Measurements from ENCODE around the gene SLC12A9. TPM values are rescaled to one million over a fixed set of nuclear protein-coding genes. Genes with fewer than 3 reads are reported as not detected.
"Not testable (repeated sequence)": the region's sequence is repeated elsewhere in the genome, so short reads cannot be mapped to it uniquely, and the experiment has no call there.

SLC12A9 gene
- polyA plus RNA-seq, 10 donors, result 12.5 to 25.7 (median 16.5) TPM

- no peak for DNase-seq
Observed at GRCh38 chr7:100895701-100895955, 43.1 kb downstream of the SLC12A9 start, which contains the start of gene ACHE. ACHE (minus strand) TSS chr7:100895888; CDS start chr7:100894232, 1,656 bp downstream.

DNA sequence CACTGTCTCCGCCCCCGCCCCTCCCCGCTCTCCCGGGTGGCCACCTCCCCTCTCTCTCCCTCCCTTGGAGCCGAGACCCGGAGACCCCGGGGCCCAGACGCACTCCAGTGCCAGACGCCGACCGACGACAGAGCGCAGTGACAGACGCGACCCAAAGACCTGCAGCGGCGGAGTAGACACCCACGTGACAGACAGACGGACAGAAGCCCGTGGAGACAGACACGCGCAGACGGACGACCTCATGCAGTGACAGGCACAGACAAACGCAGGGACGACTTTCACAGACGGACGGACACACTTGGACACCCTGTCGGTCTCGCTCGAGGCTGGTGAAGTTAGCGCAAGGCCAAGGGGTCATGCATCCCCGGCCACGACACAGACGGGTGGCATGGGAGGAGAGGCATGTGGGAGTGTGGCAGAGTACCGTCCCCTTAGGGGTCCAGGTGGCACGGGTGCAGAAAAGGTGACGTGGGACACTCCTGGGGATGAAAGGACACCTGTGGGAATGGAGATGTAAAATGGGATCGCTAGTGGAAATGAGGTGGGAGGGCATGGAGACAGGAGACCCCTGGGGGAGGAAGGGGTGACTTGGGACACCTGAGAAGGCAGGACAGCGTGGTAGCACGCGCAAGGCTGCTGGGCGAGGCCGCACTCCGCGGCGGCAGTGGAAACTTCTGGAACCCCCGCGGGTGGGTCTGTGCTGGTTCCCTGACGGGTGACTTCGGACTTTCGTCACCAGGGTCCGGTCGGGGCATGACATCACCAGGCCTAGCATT, 43.6 kb downstream of the SLC12A9 start:
- DNase-seq, result peak in 1 of 3 donors; percentile 65

DNA sequence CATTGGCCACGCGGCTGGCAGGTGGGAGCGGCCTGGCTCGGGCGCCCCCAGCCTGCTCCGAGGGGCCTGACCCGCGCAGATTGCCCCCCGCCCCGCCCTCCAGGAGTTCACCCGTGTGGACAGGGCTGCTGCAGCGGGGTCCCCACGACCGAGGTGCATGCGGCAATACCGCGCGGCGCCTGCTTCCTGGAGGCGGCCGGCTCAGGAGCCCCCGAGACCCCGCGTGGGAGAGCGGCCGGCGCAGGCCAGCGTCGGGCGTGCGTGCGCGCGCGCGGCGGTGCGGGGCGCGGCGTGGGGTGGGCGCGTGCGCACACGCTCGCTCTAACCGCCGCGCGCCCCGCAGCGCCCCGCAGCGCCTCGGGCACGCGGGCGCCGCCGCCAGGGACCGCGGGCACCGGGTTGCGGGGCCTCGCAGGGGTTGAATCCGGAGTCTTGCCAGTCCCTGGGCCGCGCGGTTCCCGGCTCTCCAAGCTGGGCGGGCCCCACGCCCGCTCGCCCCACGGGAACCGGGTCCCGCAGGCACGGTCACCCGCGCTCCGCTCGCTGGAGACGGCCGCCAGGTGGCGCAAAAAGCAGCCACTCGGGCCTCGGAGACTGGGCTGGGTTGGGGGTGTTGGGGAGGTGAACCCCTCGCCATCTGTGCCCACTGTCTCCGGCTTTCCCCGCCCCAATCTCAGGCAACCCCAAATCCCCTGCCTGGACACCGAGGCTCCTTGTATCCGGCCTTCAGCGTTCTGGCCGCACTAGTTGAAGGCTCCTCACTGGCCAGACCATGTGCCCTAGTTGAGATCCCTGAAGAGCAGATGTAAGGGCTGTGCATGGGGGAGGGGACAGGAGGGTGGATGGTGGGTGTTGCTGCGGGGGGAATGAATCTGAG, 44.5 kb downstream of the SLC12A9 start:
- DNase-seq, result peak in 1 of 3 donors; percentile 67

DNA sequence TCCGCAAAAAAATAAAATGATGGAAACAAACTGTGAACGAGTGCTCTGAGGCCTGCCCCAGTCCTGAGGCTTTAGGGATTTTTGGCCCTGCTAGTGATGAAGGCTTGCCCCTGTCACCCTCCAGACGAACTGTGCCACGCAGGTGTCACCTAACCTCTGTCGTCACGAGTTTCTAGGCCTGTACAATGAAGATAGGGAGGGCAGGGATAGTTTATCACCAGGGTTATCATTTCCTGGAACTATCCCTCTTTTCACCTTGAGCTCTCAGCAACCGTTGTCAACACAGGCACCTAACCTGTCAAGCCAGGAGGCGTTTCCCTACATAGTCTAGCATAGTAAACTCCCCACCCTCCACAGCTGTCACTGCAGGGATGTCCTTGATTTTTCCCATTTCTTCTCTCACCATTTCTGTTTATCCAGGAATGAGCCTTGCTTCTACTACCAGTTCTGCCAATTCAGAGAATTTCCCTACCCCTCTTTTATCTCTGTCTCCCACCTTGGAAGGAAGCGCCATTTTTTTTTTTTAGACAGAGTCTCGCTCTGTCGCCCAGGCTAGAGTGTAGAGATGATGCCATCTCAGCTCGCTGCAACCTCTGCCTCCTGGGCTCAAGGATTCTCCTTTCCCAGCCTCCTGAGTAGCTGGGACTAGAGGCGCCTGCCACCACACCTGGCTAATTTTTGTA, 45.4 kb downstream of the SLC12A9 start:
- DNase-seq, result no peak

DNA sequence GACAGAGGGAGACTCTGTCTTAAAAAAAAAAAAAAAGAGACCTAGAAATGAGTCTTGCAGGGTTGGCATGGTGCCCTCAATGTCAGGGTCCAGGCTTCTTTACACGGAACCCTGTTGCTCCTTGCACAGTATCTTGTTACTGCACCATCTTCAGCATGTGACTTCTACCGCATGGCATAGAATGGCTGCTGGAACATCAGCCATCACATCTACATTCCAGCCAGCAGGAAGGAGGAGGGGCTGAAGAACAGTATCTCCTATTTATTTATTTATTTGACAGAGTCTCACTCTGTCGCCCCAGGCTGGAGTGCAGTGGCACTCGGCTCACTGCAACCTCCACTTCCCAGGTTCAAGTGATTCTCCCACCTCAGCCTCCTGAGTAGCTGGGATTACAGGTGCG, 46.9 kb downstream of the SLC12A9 start:
- no peak for DNase-seq

GRCh38 chr7:100900978-100901377, 48.5 kb downstream of the SLC12A9 start:
- no peak for DNase-seq

GRCh38 chr7:100901921-100902332, 49.4 kb downstream of the SLC12A9 start:
- no peak for DNase-seq

GRCh38 chr7:100902638-100903037, 50.1 kb downstream of the SLC12A9 start:
- no peak for DNase-seq

DNA sequence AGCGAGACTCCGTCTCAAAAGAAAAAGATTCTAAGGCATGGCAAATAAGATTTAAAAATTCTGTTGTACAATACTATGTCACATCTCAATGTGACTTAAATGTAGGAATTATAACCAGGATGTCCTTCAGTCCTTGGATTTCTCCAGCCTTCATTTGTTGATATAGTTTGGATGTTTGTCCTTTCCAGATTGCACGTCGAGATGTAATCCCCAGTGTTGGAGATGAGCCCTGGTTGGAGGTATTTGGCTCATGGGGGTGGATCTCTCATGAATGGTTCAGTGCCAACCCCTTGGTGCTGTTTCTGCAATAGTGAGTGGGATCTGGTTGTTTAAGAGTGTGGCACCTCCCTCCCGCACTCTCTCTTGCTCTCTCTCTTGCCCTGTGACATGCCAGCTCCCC, 56.0 kb downstream of the SLC12A9 start:
- no peak for DNase-seq

DNA sequence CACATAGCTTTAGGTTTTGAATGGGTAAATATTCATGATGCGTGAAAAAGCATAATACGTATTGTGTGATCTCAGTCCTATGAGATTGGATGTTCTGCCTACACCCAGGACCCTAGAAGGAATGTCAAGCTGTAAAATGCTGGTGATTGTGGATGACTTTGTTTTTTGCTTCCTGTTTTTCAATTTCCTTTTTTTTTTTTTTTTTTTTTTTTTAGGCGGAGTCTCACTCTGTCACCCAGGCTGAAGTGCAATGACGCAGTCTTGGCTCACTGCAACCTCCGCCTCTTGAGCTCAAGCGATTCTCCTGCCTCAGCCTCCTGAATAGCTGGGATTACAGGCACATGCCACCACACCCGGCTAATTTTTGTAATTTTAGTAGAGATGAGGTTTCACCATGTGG, 57.9 kb downstream of the SLC12A9 start:
- DNase-seq, result not testable (repeated sequence)

GRCh38 chr7:100911484-100911883, 59.0 kb downstream of the SLC12A9 start:
- DNase-seq, result no peak

DNA sequence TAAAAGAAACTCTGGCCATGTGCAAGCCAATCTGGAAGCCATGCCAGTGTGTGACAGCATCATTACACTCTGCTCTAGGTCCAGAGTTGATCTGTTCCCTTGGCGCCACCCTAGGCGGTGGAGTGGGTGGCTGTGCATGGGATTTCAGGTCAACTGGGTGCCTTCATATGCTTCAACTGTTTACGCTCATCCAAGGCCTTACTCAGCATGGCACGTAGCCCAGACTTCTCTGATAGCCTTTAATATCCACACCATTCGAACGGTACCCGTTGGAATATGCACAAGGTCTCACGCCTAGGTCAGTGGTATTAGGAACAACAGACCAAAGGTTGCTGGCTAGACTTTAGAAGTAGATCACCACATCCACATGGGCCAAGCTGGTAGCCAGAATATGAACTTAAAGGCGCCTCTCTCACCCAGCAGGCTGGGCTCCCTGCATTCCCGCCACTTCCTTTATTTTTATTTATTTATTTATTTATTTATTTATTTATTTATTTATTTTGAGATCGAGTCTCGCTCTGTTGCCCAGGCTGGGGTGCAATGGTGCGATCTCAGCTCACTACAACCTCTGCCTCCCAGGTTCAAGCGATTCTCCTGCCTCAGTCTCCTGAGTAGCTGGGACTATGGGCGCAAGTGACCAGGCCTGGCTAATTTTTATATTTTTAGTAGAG, 61.8 kb downstream of the SLC12A9 start:
- DNase-seq, result no peak

DNA sequence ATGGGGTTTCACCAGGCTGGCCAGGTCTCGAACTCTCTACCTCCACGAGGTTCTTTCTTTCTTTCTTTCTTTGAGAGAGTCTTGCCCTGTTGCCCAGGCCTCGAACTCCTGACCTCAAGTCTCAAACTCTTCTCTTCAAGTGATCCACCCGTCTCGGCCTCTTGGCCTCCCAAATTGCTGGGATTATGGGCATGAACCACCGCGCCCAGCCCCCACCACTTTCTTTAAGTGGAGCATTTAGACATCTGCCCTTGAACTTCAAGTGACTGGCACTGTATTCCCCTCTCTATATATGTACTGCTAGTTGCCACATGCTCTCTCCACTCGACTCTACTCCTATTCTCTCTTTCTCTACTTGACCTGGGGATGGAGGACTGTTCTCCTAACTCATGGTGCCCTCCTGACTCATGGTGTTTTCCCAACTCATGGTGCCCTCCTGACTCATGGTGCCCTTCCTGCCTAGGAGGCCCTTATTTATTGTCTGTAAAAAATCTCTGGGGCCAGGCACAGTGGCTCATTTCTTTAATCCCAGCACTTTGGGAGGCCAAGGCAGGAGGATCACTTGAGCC, 62.5 kb downstream of the SLC12A9 start:
- DNase-seq, result no peak

Other genes with a start within 250 kb of the SLC12A9 start
- 10 to 100 TPM; 11.8 to 20.0 (median 15.8) TPM for gene MOSPD3, start 240.2 kb upstream of the SLC12A9 start, polyA plus RNA-seq (ENCODE audit: insufficient read length in 10 of 10)
- gene TFR2, start 211.2 kb upstream of the SLC12A9 start, polyA plus RNA-seq (ENCODE audit: insufficient read length in 10 of 10), result 1 to 10 TPM in 4 of 10 donors, under 1 TPM in 6; 0.46 to 1.4 (median 0.98) TPM
- gene ACTL6B, start 196.3 kb upstream of the SLC12A9 start, polyA plus RNA-seq (ENCODE audit: insufficient read length in 10 of 10), result under 1 TPM in 1 of 10 donors, not detected in 9; 0.14 TPM
- gene GNB2, start 179.0 kb upstream of the SLC12A9 start, polyA plus RNA-seq (ENCODE audit: insufficient read length in 10 of 10), result 100 to 1,000 TPM; 110 to 181 (median 147) TPM
- gene GIGYF1, start 158.5 kb upstream of the SLC12A9 start, polyA plus RNA-seq (ENCODE audit: insufficient read length in 10 of 10), result 10 to 100 TPM; 18.0 to 36.2 (median 26.0) TPM
- gene POP7, start 146.6 kb upstream of the SLC12A9 start, polyA plus RNA-seq (ENCODE audit: insufficient read length in 10 of 10), result 10 to 100 TPM; 13.6 to 33.1 (median 18.9) TPM
- under 1 TPM in 1 of 10 donors, not detected in 9; 0.10 TPM for gene EPO, start 132.2 kb upstream of the SLC12A9 start, polyA plus RNA-seq (ENCODE audit: insufficient read length in 10 of 10)
- not detected for gene ZAN, start 119.1 kb upstream of the SLC12A9 start, polyA plus RNA-seq (ENCODE audit: insufficient read length in 10 of 10)
- 10 to 100 TPM; 38.5 to 78.6 (median 48.4) TPM for gene EPHB4, start 25.2 kb upstream of the SLC12A9 start, polyA plus RNA-seq (ENCODE audit: insufficient read length in 10 of 10)
- 10 to 100 TPM; 29.3 to 58.6 (median 39.7) TPM for gene TRIP6, start 14.7 kb downstream of the SLC12A9 start, polyA plus RNA-seq (ENCODE audit: insufficient read length in 10 of 10)
- gene SRRT, start 22.4 kb downstream of the SLC12A9 start, polyA plus RNA-seq (ENCODE audit: insufficient read length in 10 of 10), result 100 to 1,000 TPM in 3 of 10 donors, 10 to 100 TPM in 7; 76.6 to 115 (median 94.7) TPM
- 1 to 10 TPM; 1.2 to 3.1 (median 2.4) TPM for gene UFSP1, start 37.0 kb downstream of the SLC12A9 start, polyA plus RNA-seq (ENCODE audit: insufficient read length in 10 of 10)
- 10 to 100 TPM; 29.8 to 96.0 (median 59.5) TPM for gene ACHE, start 43.2 kb downstream of the SLC12A9 start, polyA plus RNA-seq (ENCODE audit: insufficient read length in 10 of 10)
- gene MUC3A, start 96.8 kb downstream of the SLC12A9 start, polyA plus RNA-seq (ENCODE audit: insufficient read length in 10 of 10), result under 1 TPM; 0.09 to 0.83 (median 0.17) TPM
- 1 to 10 TPM in 1 of 10 donors, under 1 TPM in 9; 0.34 to 1.1 (median 0.79) TPM for gene MUC12, start 116.9 kb downstream of the SLC12A9 start, polyA plus RNA-seq (ENCODE audit: insufficient read length in 10 of 10)
- gene MUC17, start 167.4 kb downstream of the SLC12A9 start, polyA plus RNA-seq (ENCODE audit: insufficient read length in 10 of 10), result under 1 TPM in 1 of 10 donors, not detected in 9; 0.04 TPM
- gene TRIM56, start 232.8 kb downstream of the SLC12A9 start, polyA plus RNA-seq (ENCODE audit: insufficient read length in 10 of 10), result 10 to 100 TPM in 2 of 10 donors, 1 to 10 TPM in 8; 5.7 to 11.5 (median 8.8) TPM